GM23248 (cell line): Measurements from ENCODE around the gene BARX2. TPM values are rescaled to one million over a fixed set of nuclear protein-coding genes. Genes with fewer than 3 reads are reported as not detected.

Source experiments
- DNase-seq: peaks from one replicate; pipeline ENCODE4 v3.0.0-alpha.2; 2015
- H2AFZ ChIP-seq: fragments of 200-600 bp; sonication (generic); 2 replicates; pipeline ENCODE4 v1.6.1; 2016; ENCODE audit warnings: antibody characterized with exemption
- H3F3A ChIP-seq: fragments of 200-600 bp; sonication (generic); 2 replicates; pipeline ENCODE4 v1.6.1; 2016; ENCODE audit warnings: mild to moderate bottlenecking, antibody characterized with exemption, mixed run types; ENCODE audit not compliant: insufficient read depth
- H3K27ac ChIP-seq: fragments of 200-600 bp; sonication (generic); 2 replicates; pipeline ENCODE4 v1.5.1; 2016; ENCODE audit warnings: mild to moderate bottlenecking
- H3K27me3 ChIP-seq: fragments of 200-600 bp; sonication (generic); replicated peaks from 2 replicates; pipeline ENCODE4 v1.6.1; 2016; ENCODE audit warnings: mild to moderate bottlenecking; ENCODE audit not compliant: insufficient read depth
- H3K36me3 ChIP-seq: fragments of 200-600 bp; sonication (generic); 2 replicates; pipeline ENCODE4 v1.6.1; 2016; ENCODE audit warnings: low read depth, mild to moderate bottlenecking
- H3K4me1 ChIP-seq: fragments of 200-600 bp; sonication (generic); 2 replicates; pipeline ENCODE4 v1.6.1; 2016; ENCODE audit warnings: mild to moderate bottlenecking; ENCODE audit not compliant: insufficient read depth
- H3K4me2 ChIP-seq: fragments of 200-600 bp; sonication (generic); one replicate; pipeline ENCODE4 v1.6.1; 2016; ENCODE audit warnings: mild to moderate bottlenecking; ENCODE audit not compliant: unreplicated experiment
- H3K4me3 ChIP-seq: fragments of 200-600 bp; sonication (generic); 2 replicates; pipeline ENCODE4 v1.5.1; 2016; ENCODE audit warnings: mild to moderate bottlenecking
- H3K79me2 ChIP-seq: fragments of 200-600 bp; sonication (generic); 2 replicates; pipeline ENCODE4 v1.6.1; 2016; ENCODE audit warnings: mild to moderate bottlenecking; ENCODE audit not compliant: insufficient read depth
- H3K9ac ChIP-seq: fragments of 200-600 bp; sonication (generic); 2 replicates; pipeline ENCODE4 v1.6.1; 2016; ENCODE audit warnings: mild to moderate bottlenecking
- H3K9me2 ChIP-seq: fragments of 200-600 bp; sonication (generic); 2 replicates; pipeline ENCODE4 v1.6.1; 2016; ENCODE audit warnings: mixed run types, mild to moderate bottlenecking, moderate library complexity; ENCODE audit not compliant: insufficient read depth
- H3K9me3 ChIP-seq: fragments of 200-600 bp; sonication (generic); one replicate; pipeline ENCODE4 v1.6.1; 2017; ENCODE audit warnings: low read depth
- H4K20me1 ChIP-seq: fragments of 200-600 bp; sonication (generic); 2 replicates; pipeline ENCODE4 v1.6.0; 2016; ENCODE audit not compliant: insufficient read depth
- EZH2 ChIP-seq: fragments of 200-600 bp; sonication (generic); IDR thresholded peaks from 2 replicates; pipeline ENCODE4 v1.6.1; 2018; ENCODE audit warnings: antibody characterized with exemption, mild to moderate bottlenecking; ENCODE audit not compliant: insufficient read depth, poor library complexity, severe bottlenecking
- EZH2phosphoT487 ChIP-seq: fragments of 200-600 bp; sonication (generic); IDR thresholded peaks from 2 replicates; pipeline ENCODE4 v1.6.1; 2018; ENCODE audit warnings: antibody characterized with exemption, moderate library complexity, mild to moderate bottlenecking, low read depth; ENCODE audit not compliant: insufficient read depth
- WGBS, 2 experiments: methylation state at CpG; one replicate each; pipeline ENCODE4 v1.1.6; 2015 to 2017; ENCODE audit warnings: low lambda C conversion rate in 2 of 2, low coverage in 1 of 2; ENCODE audit errors: missing lambda C conversion rate in 2 of 2; 5-methylcytosine and 5-hydroxymethylcytosine counted together
- in situ Hi-C: fragments of 300-500 bp; cut with MboI; formaldehyde crosslinking; loops from 2 replicates; pipeline ENCODE4 v1.15.0; 2020
- polyA plus RNA-seq: library from polyadenylated mRNA; unstranded; fragments of >200 nt; fragmentation: Nextera tagmentation; extraction: Ambion mirVana; gene quantifications from 2 replicates; pipeline ENCODE4 v1.2.1, GENCODE V29; 2016
- total RNA-seq: library from RNA; depleted of rRNA; stranded (reverse); fragments of >200 nt; shearing (Covaris generic); gene quantifications from 2 replicates; pipeline ENCODE4 v1.2.3, GENCODE V29; 2014

BARX2 gene
- total and polyA plus RNA-seq, 2 experiments from 2014 or later: not detected

DNA sequence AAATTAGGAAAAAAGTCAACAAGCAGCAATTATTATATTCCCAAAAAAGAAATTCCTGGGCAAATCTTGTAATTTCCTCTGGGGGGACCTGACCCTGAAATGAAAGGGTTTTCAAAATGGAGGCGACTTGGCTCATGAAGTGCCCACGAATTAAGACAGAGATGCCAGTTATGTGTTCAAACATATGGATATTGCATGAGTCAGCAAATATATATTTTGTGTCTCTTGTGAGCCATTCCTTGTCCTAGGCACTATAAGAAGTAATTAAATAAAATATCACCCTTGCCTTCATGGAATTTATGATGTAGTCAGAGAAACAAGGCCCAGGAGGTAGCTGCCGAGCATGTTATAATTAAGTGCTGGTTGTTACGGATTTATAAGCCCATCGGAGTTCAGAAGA is 68.6 kb downstream of the BARX2 start:
- TF ChIP-seq EZH2 (no peak), EZH2phosphoT487 (no peak)
- no peaks in the 10 kb centered on the region for H3F3A ChIP-seq
- H3K9me3 ChIP-seq: no peaks in the 10 kb centered on the region
- in situ Hi-C loops: no loop called here
- WGBS, 2 experiments: 44% methylated on average over 5 of the region's 5 CpGs
- no peaks in the 10 kb centered on the region for H3K4me1 ChIP-seq
- no peak overlapping the region for H3K27ac ChIP-seq
- 0 out of 2 replicates have a peak, but pooled peaks cover 9% of the 10 kb centered on the region for H3K27me3 ChIP-seq
- H3K9ac ChIP-seq: no peak overlapping the region
- no peaks in the 10 kb centered on the region for H4K20me1 ChIP-seq
- no peaks in the 10 kb centered on the region for H3K79me2 ChIP-seq
- no peak overlapping the region for H3K4me3 ChIP-seq
- no peaks in the 10 kb centered on the region for H3K9me2 ChIP-seq
- no peak overlapping the region for H3K4me2 ChIP-seq
- no peaks in the 10 kb centered on the region for H3K36me3 ChIP-seq
- no peak overlapping the region for H2AFZ ChIP-seq
- no peak for DNase-seq

GRCh38 chr11:129445226-129445625 is 69.6 kb downstream of the BARX2 start:
- in situ Hi-C loops: no loop called here
- Histone ChIP-seq H3K4me3 (no peak overlapping the region), H3K4me1 (no peaks in the 10 kb centered on the region), H3K9ac (no peak overlapping the region), H4K20me1 (no peaks in the 10 kb centered on the region), H3K4me2 (no peak overlapping the region), H3K79me2 (no peaks in the 10 kb centered on the region), H2AFZ (no peak overlapping the region), H3K9me3 (no peaks in the 10 kb centered on the region), H3F3A (no peaks in the 10 kb centered on the region), H3K27ac (no peak overlapping the region), H3K36me3 (no peaks in the 10 kb centered on the region), H3K27me3 (peaks cover 14% of the 10 kb centered on the region; the same call in 1 of the 2 replicates), H3K9me2 (no peaks in the 10 kb centered on the region)
- no peak for TF ChIP-seq EZH2
- TF ChIP-seq EZH2phosphoT487: no peak
- no peak for DNase-seq
- WGBS, 2 experiments: 56 to 62% methylated on average over 9 of the region's 9 CpGs

DNA sequence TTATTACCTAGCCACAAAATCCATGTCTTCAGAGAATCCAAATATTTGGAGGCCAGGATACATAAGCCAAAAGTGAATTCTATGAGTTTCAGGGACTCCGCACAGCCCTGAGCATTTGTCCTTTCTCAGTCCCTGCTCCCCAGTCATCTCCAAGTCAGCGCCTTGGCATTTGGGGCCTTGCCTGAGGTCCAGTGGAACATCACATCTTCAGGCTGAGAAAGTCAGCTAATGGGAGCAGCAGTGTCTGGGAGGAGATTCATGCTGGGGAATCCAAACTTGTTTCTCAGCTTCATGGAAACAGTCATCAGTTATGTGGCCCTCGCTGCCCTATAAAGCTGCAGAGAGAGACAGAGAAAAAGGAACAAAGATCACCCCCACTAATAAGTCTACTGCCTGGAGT is 70.9 kb downstream of the BARX2 start:
- no peaks in the 10 kb centered on the region for H3K9me2 ChIP-seq
- no peak overlapping the region for H2AFZ ChIP-seq
- in situ Hi-C loops: no loop called here
- H4K20me1 ChIP-seq: no peaks in the 10 kb centered on the region
- H3K4me1 ChIP-seq: no peaks in the 10 kb centered on the region
- no peak overlapping the region for H3K4me2 ChIP-seq
- no peak for DNase-seq
- TF ChIP-seq EZH2 (no peak), EZH2phosphoT487 (no peak)
- H3K9ac ChIP-seq: no peak overlapping the region
- peaks cover 18% of the 10 kb centered on the region; the same call in 1 of the 2 replicates for H3K27me3 ChIP-seq
- no peaks in the 10 kb centered on the region for H3K36me3 ChIP-seq
- WGBS, 2 experiments: 21 to 31% methylated on average over 3 of the region's 3 CpGs
- H3K9me3 ChIP-seq: no peaks in the 10 kb centered on the region
- H3K27ac ChIP-seq: no peak overlapping the region
- H3K79me2 ChIP-seq: no peaks in the 10 kb centered on the region
- H3F3A ChIP-seq: no peaks in the 10 kb centered on the region
- H3K4me3 ChIP-seq: no peak overlapping the region

DNA sequence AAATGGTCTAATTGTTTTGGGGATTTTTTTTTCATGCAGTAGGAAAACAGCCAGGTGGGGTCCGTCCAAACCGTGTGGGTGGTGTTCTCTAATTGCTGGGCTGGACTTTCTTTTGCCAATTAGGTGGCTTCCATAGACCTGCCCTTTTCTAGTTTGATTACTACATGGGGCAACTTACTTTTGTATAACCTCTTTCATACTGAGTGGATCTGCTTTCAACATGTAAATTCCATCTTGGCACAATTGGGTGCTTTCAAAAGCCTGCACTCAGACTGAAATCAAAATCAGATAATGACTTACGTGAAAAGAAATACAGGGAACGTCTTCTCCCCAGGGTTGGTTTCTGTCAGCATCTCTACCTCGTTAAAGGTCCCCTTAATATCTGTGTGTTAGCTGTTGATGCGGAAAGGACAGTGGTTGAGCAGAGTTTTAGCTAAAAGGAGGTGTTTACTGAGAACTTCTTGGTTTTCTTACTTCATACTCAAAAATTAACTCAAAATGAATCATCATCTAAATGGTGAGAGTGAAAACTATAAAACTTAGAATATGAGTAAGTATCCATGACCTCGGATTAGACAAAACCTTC is 72.1 kb downstream of the BARX2 start:
- no peak for DNase-seq
- no peak overlapping the region for H3K4me2 ChIP-seq
- 14 to 16% methylated on average over 7 of the region's 7 CpGs for WGBS, 2 experiments
- in situ Hi-C loops: no loop called here
- no peaks in the 10 kb centered on the region for H3K9me3 ChIP-seq
- H3K4me3 ChIP-seq: no peak overlapping the region
- H3K36me3 ChIP-seq: no peaks in the 10 kb centered on the region
- no peaks in the 10 kb centered on the region for H3K9me2 ChIP-seq
- no peak for TF ChIP-seq EZH2phosphoT487
- TF ChIP-seq EZH2: no peak
- H3K4me1 ChIP-seq: no peaks in the 10 kb centered on the region
- H3K9ac ChIP-seq: no peak overlapping the region
- H3K27ac ChIP-seq: no peak overlapping the region
- no peaks in the 10 kb centered on the region for H3F3A ChIP-seq
- H3K79me2 ChIP-seq: no peaks in the 10 kb centered on the region
- H4K20me1 ChIP-seq: no peaks in the 10 kb centered on the region
- peaks cover 18% of the 10 kb centered on the region; the same call in 1 of the 2 replicates for H3K27me3 ChIP-seq
- no peak overlapping the region for H2AFZ ChIP-seq

GRCh38 chr11:129451524-129451923 is 75.9 kb downstream of the BARX2 start:
- Histone ChIP-seq H3K9me3 (no peaks in the 10 kb centered on the region), H3K4me3 (no peak overlapping the region), H3K79me2 (no peaks in the 10 kb centered on the region), H3F3A (no peaks in the 10 kb centered on the region), H3K9me2 (no peaks in the 10 kb centered on the region), H3K4me2 (no peak overlapping the region), H3K36me3 (no peaks in the 10 kb centered on the region), H3K9ac (no peak overlapping the region), H4K20me1 (no peaks in the 10 kb centered on the region), H2AFZ (no peak overlapping the region), H3K27ac (no peak overlapping the region), H3K4me1 (no peaks in the 10 kb centered on the region), H3K27me3 (peaks cover 21% of the 10 kb centered on the region; the same call in 1 of the 2 replicates)
- WGBS, 2 experiments: 20 to 24% methylated on average over 5 of the region's 5 CpGs
- no peak for DNase-seq
- TF ChIP-seq EZH2phosphoT487 (no peak), EZH2 (no peak)
- in situ Hi-C loops: no loop called here
